ENCODE measurements around the gene FAM131A.
A peak's percentile ranks its signal among the peaks of the same experiment; 100 is the strongest.

Gene FAM131A, protein sequence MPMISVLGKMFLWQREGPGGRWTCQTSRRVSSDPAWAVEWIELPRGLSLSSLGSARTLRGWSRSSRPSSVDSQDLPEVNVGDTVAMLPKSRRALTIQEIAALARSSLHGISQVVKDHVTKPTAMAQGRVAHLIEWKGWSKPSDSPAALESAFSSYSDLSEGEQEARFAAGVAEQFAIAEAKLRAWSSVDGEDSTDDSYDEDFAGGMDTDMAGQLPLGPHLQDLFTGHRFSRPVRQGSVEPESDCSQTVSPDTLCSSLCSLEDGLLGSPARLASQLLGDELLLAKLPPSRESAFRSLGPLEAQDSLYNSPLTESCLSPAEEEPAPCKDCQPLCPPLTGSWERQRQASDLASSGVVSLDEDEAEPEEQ

GRCh38 chr3:184337399-184337714 is at the start of gene FAM131A:
Gene FAM131A (plus strand): TSS chr3:184337600. CDS start chr3:184337631, 31 bp downstream.
- no peak for DNase-seq (ENCODE audit: low read depth, low spot score)

DNA sequence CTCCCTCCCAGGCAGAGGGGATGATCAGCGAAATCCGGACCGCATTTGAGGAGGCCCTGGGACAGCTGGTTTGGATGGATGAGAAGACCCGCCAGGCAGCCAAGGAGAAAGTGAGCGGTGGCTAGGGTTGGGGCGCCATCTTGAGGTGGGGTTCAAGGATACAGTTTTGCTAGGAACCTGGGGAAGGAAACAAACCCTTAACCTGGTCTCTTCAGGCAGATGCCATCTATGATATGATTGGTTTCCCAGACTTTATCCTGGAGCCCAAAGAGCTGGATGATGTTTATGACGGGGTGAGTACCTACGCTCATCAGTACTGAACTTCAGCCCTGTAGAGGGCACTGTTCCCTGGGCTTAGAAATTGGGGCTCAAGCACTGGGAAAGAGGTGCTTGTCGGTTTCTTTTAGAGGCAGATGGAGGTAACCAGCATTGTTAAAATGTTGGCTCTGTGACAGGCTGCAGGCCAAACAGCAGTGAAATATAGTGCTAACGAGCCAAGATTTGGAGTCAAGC is 47.9 kb upstream of the FAM131A start:
- no peak for DNase-seq (ENCODE audit: low read depth, low spot score)

DNA sequence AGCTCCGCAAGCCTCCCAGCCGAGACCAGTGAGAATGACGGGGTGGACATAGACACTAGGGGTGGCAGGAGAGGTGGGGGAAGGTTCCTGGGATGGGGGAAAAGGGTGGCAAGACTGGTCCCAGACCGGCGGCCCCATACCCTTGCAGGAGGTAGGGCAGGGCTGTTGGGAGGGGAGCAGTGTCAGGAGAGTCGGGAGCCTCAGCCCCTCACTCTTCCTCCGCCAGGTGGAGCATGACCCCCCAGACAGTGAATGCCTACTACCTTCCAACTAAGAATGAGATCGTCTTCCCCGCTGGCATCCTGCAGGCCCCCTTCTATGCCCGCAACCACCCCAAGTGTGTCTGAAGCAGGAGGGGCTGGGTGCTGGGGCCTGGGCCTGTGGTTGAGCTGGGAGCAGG is 47.1 kb upstream of the FAM131A start:
- DNase-seq (ENCODE audit: low read depth, low spot score), result no peak

GRCh38 chr3:184291044-184291737 is 46.2 kb upstream of the FAM131A start:
- DNase-seq (ENCODE audit: low read depth, low spot score), result no peak

GRCh38 chr3:184291738-184292445 is 45.5 kb upstream of the FAM131A start:
- no peak for DNase-seq (ENCODE audit: low read depth, low spot score)

DNA sequence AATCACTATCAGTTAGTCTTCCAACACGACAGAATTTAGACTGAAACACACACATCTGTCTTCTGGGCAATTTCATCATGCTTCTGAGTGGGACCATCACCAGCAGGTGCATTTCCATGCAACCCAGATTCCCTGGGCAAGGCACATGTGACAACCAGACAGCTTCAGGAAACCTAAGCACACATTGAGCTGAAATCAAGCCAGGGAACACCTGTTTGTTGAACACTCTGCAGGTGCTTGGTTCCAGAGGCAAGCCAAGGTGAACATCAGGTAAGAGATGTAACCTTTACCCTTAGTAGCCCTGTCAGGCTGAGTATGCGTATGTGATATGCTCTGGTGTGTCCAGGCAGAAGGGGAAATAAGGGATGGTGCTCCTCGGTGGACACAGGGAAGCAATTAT is 41.6 kb upstream of the FAM131A start:
- DNase-seq (ENCODE audit: low read depth, low spot score), result no peak

DNA sequence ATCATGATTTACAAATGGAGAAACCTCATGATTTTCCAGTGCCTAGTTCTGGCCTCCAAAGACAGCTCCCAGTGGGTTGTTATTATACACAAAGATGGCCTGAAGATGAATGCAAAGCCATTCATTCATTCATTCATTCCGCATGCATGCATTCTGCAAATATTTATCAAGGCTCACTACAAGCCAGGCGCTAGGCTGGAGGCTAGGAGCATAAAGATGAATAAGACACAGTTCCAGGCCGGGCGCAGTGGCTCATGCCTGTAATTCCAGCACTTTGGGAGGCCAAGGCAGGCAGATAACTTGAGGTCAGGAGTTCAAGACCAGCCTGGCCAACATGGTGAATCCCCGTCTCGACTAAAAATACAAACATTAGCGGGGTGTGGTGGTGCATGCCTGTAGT is 40.8 kb upstream of the FAM131A start:
- DNase-seq (ENCODE audit: low read depth, low spot score), result no peak

GRCh38 chr3:184298759-184299487 is 38.5 kb upstream of the FAM131A start, which contains the start of gene PSMD2:
Gene PSMD2 (plus strand): TSS chr3:184299241. CDS start chr3:184299267, 26 bp downstream.
- DNase-seq (ENCODE audit: low read depth, low spot score), result peak; percentile 90

DNA sequence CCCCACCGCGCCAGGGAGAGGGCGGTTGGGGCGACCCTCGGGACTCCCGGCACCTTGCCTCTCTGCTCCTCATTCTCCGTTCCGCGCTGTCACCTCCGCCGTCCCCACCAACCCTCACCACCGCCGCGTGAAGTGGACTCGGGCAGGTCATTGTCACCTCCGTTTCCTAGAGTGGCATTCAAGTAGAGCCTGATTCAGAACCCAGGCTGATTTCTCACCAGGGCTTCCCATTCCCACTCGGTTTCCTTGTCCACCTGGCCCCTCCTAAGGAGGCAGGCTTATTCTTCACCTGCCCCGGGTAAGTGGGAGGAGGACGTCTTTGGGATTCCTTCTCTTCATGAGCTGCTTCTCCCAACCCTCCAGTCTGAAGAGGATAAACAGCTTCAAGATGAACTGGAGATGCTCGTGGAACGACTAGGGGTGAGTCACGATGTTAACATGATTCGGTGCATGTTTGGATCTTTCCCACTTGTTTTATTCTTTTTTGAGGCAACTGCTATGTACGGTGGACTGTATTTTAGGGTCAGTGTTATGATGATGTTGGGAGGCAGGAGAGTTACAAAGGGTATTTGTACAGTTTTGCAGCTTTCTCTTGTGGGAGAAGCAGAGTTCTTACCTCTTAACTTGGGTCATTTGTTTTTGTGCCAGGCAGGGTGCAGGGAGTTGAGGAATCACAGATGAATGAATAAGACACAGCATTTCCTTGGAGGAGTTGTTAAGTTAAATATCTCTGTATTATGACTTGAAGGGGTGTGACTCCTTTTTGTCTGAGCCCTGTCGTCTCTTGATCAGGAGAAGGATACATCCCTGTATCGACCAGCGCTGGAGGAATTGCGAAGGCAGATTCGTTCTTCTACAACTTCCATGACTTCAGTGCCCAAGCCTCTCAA is 37.7 kb upstream of the FAM131A start:
- DNase-seq (ENCODE audit: low read depth, low spot score), result no peak

DNA sequence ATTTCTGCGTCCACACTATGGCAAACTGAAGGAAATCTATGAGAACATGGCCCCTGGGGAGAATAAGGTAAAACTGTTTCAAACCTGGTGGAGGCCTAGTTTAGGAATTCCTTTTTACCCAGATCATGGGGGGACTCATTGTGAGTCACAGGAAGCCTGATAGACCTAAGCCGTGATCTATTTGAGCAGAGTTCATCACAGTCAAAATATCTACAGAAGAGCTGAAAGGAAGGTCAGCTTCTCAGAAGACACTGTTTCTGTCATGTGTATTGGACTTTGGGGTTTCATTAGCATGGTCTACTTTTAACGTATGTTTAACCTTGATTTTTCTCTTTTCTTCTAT is 37.1 kb upstream of the FAM131A start:
- no peak for DNase-seq (ENCODE audit: low read depth, low spot score)

DNA sequence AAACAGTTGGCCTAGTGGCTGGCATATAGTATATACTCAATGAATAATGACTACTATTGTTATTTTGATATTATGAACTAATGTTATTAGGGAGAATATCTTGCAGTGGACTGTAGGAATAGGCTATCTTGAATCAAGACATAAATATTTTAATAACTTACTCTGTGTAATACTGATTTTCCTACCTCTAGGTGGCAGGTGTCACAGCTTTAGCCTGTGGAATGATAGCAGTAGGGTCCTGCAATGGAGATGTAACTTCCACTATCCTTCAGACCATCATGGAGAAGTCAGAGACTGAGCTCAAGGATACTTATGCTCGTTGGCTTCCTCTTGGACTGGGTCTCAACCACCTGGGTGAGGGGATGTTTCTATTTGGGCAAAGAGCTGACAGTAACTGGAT is 31.8 kb upstream of the FAM131A start:
- no peak for DNase-seq (ENCODE audit: low read depth, low spot score)

- DNase-seq (ENCODE audit: low read depth, low spot score), result no peak
Observed at GRCh38 chr3:184306341-184306972, 30.9 kb upstream of the FAM131A start.

- DNase-seq (ENCODE audit: low read depth, low spot score), result no peak
Observed at GRCh38 chr3:184307915-184308314, 29.5 kb upstream of the FAM131A start.

DNA sequence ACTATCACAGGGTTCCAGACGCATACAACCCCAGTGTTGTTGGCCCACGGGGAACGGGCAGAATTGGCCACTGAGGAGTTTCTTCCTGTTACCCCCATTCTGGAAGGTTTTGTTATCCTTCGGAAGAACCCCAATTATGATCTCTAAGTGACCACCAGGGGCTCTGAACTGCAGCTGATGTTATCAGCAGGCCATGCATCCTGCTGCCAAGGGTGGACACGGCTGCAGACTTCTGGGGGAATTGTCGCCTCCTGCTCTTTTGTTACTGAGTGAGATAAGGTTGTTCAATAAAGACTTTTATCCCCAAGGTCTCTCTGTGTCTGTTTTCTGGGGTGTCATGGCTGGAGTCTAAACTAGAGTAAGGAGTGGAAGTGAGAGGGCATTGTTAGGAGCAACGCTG is 28.7 kb upstream of the FAM131A start:
- no peak for DNase-seq (ENCODE audit: low read depth, low spot score)

GRCh38 chr3:184311633-184312032 is 25.8 kb upstream of the FAM131A start:
- DNase-seq (ENCODE audit: low read depth, low spot score), result no peak

DNA sequence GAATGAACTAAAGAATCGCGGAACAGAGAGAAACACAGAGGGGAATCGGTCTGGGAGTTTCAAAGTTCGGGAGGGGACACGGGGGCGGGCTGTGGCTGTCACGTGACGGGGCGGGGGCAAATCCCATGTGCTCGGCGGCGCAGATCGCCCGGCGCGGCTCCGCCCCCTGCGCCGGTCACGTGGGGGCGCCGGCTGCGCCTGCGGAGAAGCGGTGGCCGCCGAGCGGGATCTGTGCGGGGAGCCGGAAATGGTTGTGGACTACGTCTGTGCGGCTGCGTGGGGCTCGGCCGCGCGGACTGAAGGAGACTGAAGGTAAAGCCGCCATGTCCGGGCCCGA is 23.1 kb upstream of the FAM131A start, which contains the start of gene EIF4G1:
TSS of gene EIF4G1 (plus strand) at position 244 of the 337 bp plus-strand sequence. CDS start 1,191 bp downstream, outside the sequence.
- DNase-seq (ENCODE audit: low read depth, low spot score), result peak; percentile 85

GRCh38 chr3:184314700-184315542 is 22.5 kb upstream of the FAM131A start:
- DNase-seq (ENCODE audit: low read depth, low spot score), result no peak

- no peak for DNase-seq (ENCODE audit: low read depth, low spot score)
Observed at GRCh38 chr3:184315543-184315867, 21.9 kb upstream of the FAM131A start.

DNA sequence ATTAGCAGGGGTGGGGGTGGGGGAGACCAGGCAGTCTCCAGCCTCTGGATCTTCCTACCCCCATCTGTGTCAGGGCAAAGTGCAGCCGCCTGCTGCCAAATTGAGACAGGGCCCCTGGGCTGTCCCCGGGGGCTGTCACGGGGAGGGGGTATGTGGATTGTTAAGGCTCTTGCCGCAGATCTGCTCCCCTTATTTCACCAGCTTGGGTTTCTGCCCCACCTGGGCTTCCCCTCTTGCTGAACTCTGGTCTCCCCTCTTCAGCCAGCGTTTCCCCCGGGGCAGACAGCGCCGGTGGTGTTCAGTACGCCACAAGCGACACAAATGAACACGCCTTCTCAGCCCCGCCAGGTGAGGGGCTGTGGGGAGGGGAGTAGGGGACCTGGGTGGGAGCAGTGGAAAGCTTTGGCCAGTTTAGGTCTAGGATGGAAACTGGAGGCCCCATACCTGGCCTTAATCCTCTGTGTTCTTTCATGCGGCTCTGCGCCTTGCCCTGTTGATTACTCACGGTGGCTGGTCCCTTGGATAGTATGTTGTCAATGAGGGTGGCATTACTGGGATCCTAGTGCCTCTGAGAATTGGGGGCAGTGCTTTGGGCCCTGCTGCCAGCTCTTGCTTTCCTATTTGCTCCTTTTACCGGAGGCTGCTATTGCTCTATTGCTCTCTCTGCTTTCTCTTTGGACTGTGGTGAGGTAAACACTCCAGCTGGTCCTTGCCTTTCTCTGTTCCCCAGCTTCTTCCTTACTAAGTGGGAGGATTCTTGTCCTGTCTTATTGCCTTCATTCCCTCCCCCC is 21.3 kb upstream of the FAM131A start:
- DNase-seq (ENCODE audit: low read depth, low spot score), result no peak

All from smooth muscle cell of the brain vasculature (primary cell).